Measurements from ENCODE around the gene DBI. TPM values are rescaled to one million over a fixed set of nuclear protein-coding genes. Genes with fewer than 3 reads are reported as not detected.
A peak's percentile ranks its signal among the peaks of the same experiment; 100 is the strongest.

DBI gene
- total RNA-seq, 1 experiment from 2014 or later = 129 TPM

GRCh38 chr2:119319593-119319992, 47.2 kb upstream of the DBI start:
- intact Hi-C loops (cut with micrococcal nuclease) = no loop called here
- no peaks in the 10 kb centered on the region for H3K9me2 ChIP-seq (ENCODE audit: insufficient read depth)
- no peaks in the 10 kb centered on the region for H3K36me3 ChIP-seq (ENCODE audit: control insufficient read depth in 1 of 2, insufficient read depth in 2 of 2, low read length in 2 of 2)
- DNase-seq (ENCODE audit: low read depth, low spot score) (no peak), ATAC-seq (no peak)
- BruUV-seq (replicated peaks) = no TSS peak
- H3K27ac ChIP-seq (ENCODE audit: low read depth, low read length) = no peak overlapping the region
- no peak overlapping the region for H3K9ac ChIP-seq (ENCODE audit: low read length)
- ChIA-PET POLR2A (no interaction called here), RAD21 (ENCODE audit: low non-redundant PET in 1 of 2, low total read pairs in 2 of 2, uncharacterized antibody in 2 of 2, unreplicated experiment in 2 of 2) (no interaction called here), CTCF (interaction anchor here (1.0 kb wide), 1 partner anchor 28 kb away, joined by 4 read pairs; no protein-coding TSS in a partner anchor)
- no peaks in the 10 kb centered on the region for H4K20me1 ChIP-seq (ENCODE audit: insufficient read depth)
- peaks cover 3 to 4% of the 10 kb centered on the region in 2 experiments; a peak in 2 of 4 replicates for H3K4me1 ChIP-seq (ENCODE audit: control insufficient read depth in 1 of 2, insufficient read depth in 2 of 2, low read length in 2 of 2)
- TF ChIP-seq RAD21 (IDR thresholded peaks at IDR 0.05; ENCODE audit: low read depth) (no peak), FOSL1 (IDR thresholded peaks at IDR 0.05; ENCODE audit: low read depth) (no peak), CEBPB (IDR thresholded peaks at IDR 0.05; ENCODE audit: low read depth) (no peak), ZFX (IDR thresholded peaks at IDR 0.05) (no peak), CBX3 (IDR thresholded peaks at IDR 0.05; ENCODE audit: low read depth) (no peak), ZNF274 (IDR thresholded peaks at IDR 0.05; ENCODE audit: low read depth, low read length) (no peak), MAX (IDR thresholded peaks at IDR 0.05) (no peak), EZH2 (IDR thresholded peaks at IDR 0.05) (no peak)
- no peak overlapping the region for H3K4me2 ChIP-seq (ENCODE audit: low read length)
- H2AFZ ChIP-seq (ENCODE audit: low read depth, low read length, poor library complexity, severe bottlenecking) = no peak overlapping the region
- H3K4me3 ChIP-seq (replicated peaks in 1 of 2; ENCODE audit: low read depth in 1 of 2, low read length in 2 of 2) = no peak overlapping the region
- H3K27me3 ChIP-seq (ENCODE audit: insufficient read depth, low read length) = no peaks in the 10 kb centered on the region
- no peaks in the 10 kb centered on the region for H3K79me2 ChIP-seq (ENCODE audit: insufficient read depth, low read length)
- no peaks in the 10 kb centered on the region for H3K9me3 ChIP-seq (ENCODE audit: control insufficient read depth in 1 of 2, insufficient read depth in 1 of 2, low read depth in 1 of 2, low read length in 2 of 2)

GRCh38 chr2:119323459-119323858, 43.3 kb upstream of the DBI start:
- H2AFZ ChIP-seq (ENCODE audit: low read depth, low read length, poor library complexity, severe bottlenecking) = no peak overlapping the region
- BruUV-seq (replicated peaks) = no TSS peak
- intact Hi-C loops (cut with micrococcal nuclease) = no loop called here
- no peaks in the 10 kb centered on the region for H3K36me3 ChIP-seq (ENCODE audit: control insufficient read depth in 1 of 2, insufficient read depth in 2 of 2, low read length in 2 of 2)
- no peak overlapping the region for H3K4me3 ChIP-seq (replicated peaks in 1 of 2; ENCODE audit: low read depth in 1 of 2, low read length in 2 of 2)
- RAD21 ChIA-PET (ENCODE audit: low non-redundant PET in 1 of 2, low total read pairs in 2 of 2, uncharacterized antibody in 2 of 2, unreplicated experiment in 2 of 2) = no interaction called here
- ATAC-seq = peak; percentile 17; the same call in 1 of the 2 replicates
- no peaks in the 10 kb centered on the region for H3K79me2 ChIP-seq (ENCODE audit: insufficient read depth, low read length)
- peaks cover 3 to 4% of the 10 kb centered on the region in 2 experiments; a peak in 2 of 4 replicates for H3K4me1 ChIP-seq (ENCODE audit: control insufficient read depth in 1 of 2, insufficient read depth in 2 of 2, low read length in 2 of 2)
- POLR2A ChIA-PET = no interaction called here
- H3K9ac ChIP-seq (ENCODE audit: low read length) = no peak overlapping the region
- no peaks in the 10 kb centered on the region for H3K9me3 ChIP-seq (ENCODE audit: control insufficient read depth in 1 of 2, insufficient read depth in 1 of 2, low read depth in 1 of 2, low read length in 2 of 2)
- CTCF ChIA-PET = no interaction called here
- H3K27me3 ChIP-seq (ENCODE audit: insufficient read depth, low read length) = no peaks in the 10 kb centered on the region
- TF ChIP-seq EZH2 (IDR thresholded peaks at IDR 0.05) = no peak
- TF ChIP-seq POLR2AphosphoS5 (IDR thresholded peaks at IDR 0.05; ENCODE audit: low read depth, low read length) = no peak
- no peak for TF ChIP-seq JUND (IDR thresholded peaks at IDR 0.05)
- no peak for TF ChIP-seq ATF3 (IDR thresholded peaks at IDR 0.05)
- TF ChIP-seq CEBPB (IDR thresholded peaks at IDR 0.05; ENCODE audit: low read depth) = no peak
- no peak for TF ChIP-seq SRF (IDR thresholded peaks at IDR 0.05; ENCODE audit: low read depth)
- TF ChIP-seq YY1 (IDR thresholded peaks at IDR 0.05; ENCODE audit: extremely low read depth, insufficient replicate concordance, low read depth, low read length) = no peak
- no peak for TF ChIP-seq ZBTB33 (IDR thresholded peaks at IDR 0.05; ENCODE audit: extremely low read depth, insufficient replicate concordance, low read length)
- no peak for TF ChIP-seq EGR1 (IDR thresholded peaks at IDR 0.05; ENCODE audit: low read depth)
- no peak for TF ChIP-seq REST (IDR thresholded peaks at IDR 0.05; ENCODE audit: low read depth)
- no peaks in the 10 kb centered on the region for H3K9me2 ChIP-seq (ENCODE audit: insufficient read depth)
- H3K27ac ChIP-seq (ENCODE audit: low read depth, low read length) = no peak overlapping the region
- DNase-seq (ENCODE audit: low read depth, low spot score) = no peak
- no peaks in the 10 kb centered on the region for H4K20me1 ChIP-seq (ENCODE audit: insufficient read depth)
- H3K4me2 ChIP-seq (ENCODE audit: low read length) = no peak overlapping the region

Measured in HCT116 (cell line).